NCI-H524 (cell line): ENCODE measurements around the gene ITPA.

ENCODE experiments used
- DNase-seq, 2 experiments: peaks; one replicate each; lab custom pipeline; 2025; lab: John Stamatoyannopoulos, UW

Gene ITPA

GRCh38 chr20:3244613-3245012 lies 35.3 kb downstream of the ITPA start:
- no peak for DNase-seq

GRCh38 chr20:3245156-3245555 lies 35.9 kb downstream of the ITPA start:
- no peak for DNase-seq

GRCh38 chr20:3245711-3246110 lies 36.4 kb downstream of the ITPA start:
- no peak for DNase-seq

GRCh38 chr20:3246682-3247081 lies 37.4 kb downstream of the ITPA start:
- no peak for DNase-seq

- DNase-seq = no peak
Observed at GRCh38 chr20:3247638-3248037, 38.3 kb downstream of the ITPA start.

GRCh38 chr20:3248167-3248992 lies 39.1 kb downstream of the ITPA start:
- DNase-seq = peak; percentile 16 to 74

GRCh38 chr20:3248993-3249347 lies 39.7 kb downstream of the ITPA start:
- no peak for DNase-seq

GRCh38 chr20:3250091-3250504 lies 40.8 kb downstream of the ITPA start:
- peak in 1 of 2 experiments; percentile 44 for DNase-seq

- DNase-seq = no peak
Observed at GRCh38 chr20:3251806-3252205, 42.5 kb downstream of the ITPA start.

- no peak for DNase-seq
Observed at GRCh38 chr20:3255728-3256127, 46.4 kb downstream of the ITPA start.

GRCh38 chr20:3258429-3258828 lies 49.1 kb downstream of the ITPA start:
- no peak for DNase-seq

GRCh38 chr20:3262566-3262965 lies 53.3 kb downstream of the ITPA start:
- DNase-seq = no peak

- no peak for DNase-seq
Observed at GRCh38 chr20:3270051-3270450, 60.8 kb downstream of the ITPA start.

GRCh38 chr20:3273371-3273770 lies 64.1 kb downstream of the ITPA start:
- no peak for DNase-seq
